CD4-positive, alpha-beta T cell treated with Interleukin-2 at 100 ng/mL for 4 hours (primary cell): ENCODE results near the gene DSTYK.
"Not testable (repeated sequence)": the region's sequence is repeated elsewhere in the genome, so short reads cannot be mapped to it uniquely, and the experiment has no call there.

Source experiments
- DNase-seq: peaks from one replicate; pipeline ENCODE4 v3.0.0-alpha.2; 2020; ENCODE audit warnings: low spot score

The DSTYK gene

GRCh38 chr1:205170532-205171269, 40.8 kb downstream of the DSTYK start:
- DNase-seq: no peak

- DNase-seq: no peak
These were observed 42.3 kb downstream of the DSTYK start for GRCh38 chr1:205169248-205169647.

GRCh38 chr1:205168291-205168690, 43.2 kb downstream of the DSTYK start:
- DNase-seq: no peak

GRCh38 chr1:205162301-205162700, 49.2 kb downstream of the DSTYK start:
- DNase-seq: no peak

- DNase-seq: no peak
These were observed 50.4 kb downstream of the DSTYK start for GRCh38 chr1:205161076-205161475.

GRCh38 chr1:205158048-205158616, 53.4 kb downstream of the DSTYK start:
- no peak for DNase-seq

- DNase-seq: not testable (repeated sequence)
These were observed 55.7 kb downstream of the DSTYK start for GRCh38 chr1:205155665-205156377.

GRCh38 chr1:205152505-205152904, 59.0 kb downstream of the DSTYK start:
- DNase-seq: no peak

GRCh38 chr1:205150651-205151428, 60.7 kb downstream of the DSTYK start:
- DNase-seq: no peak

- DNase-seq: no peak
These were observed 64.2 kb downstream of the DSTYK start for GRCh38 chr1:205147191-205147835.

GRCh38 chr1:205144751-205145150, 66.8 kb downstream of the DSTYK start:
- no peak for DNase-seq

GRCh38 chr1:205144046-205144720, 67.3 kb downstream of the DSTYK start:
- DNase-seq: no peak

GRCh38 chr1:205142102-205142469, 69.4 kb downstream of the DSTYK start:
- DNase-seq: no peak

- DNase-seq: peak; percentile 66
These were observed 70.0 kb downstream of the DSTYK start for GRCh38 chr1:205141236-205142101.

- DNase-seq: no peak
These were observed 71.4 kb downstream of the DSTYK start for GRCh38 chr1:205140113-205140512.

- DNase-seq: no peak
These were observed 73.6 kb downstream of the DSTYK start for GRCh38 chr1:205137901-205138300.

GRCh38 chr1:205133287-205133686, 78.2 kb downstream of the DSTYK start:
- DNase-seq: no peak

- DNase-seq: no peak
These were observed 82.0 kb downstream of the DSTYK start for GRCh38 chr1:205129447-205130029.

GRCh38 chr1:205128050-205128449, 83.5 kb downstream of the DSTYK start:
- DNase-seq: no peak

GRCh38 chr1:205127646-205128045, 83.9 kb downstream of the DSTYK start:
- no peak for DNase-seq
